ENCODE measurements around the gene TRABD2A.

GRCh38 chr2:84800194-84800805 is 80.6 kb downstream of the TRABD2A start:
- TF ChIP-seq EZH2 (IDR thresholded peaks at IDR 0.05): no peak
- no peak for TF ChIP-seq POLR2AphosphoS5 (IDR thresholded peaks at IDR 0.05; ENCODE audit: borderline replicate concordance, low read depth, low read length)
- TF ChIP-seq FOXP2 (optimal IDR thresholded peaks at IDR 0.05; ENCODE audit: control extremely low read depth, extremely low read length, insufficient read depth): no peak
